Suppressor macrophage treated with lipopolysaccharide for 4 hours (primary cell): ENCODE results near the gene TK1.

ENCODE experiments used
- DNase-seq: peaks from one replicate; pipeline ENCODE4 v3.0.0-alpha.2; 2020

Gene TK1

GRCh38 chr17:78132767-78133178 is 54.1 kb downstream of the TK1 start:
- DNase-seq, result no peak

- DNase-seq, result no peak
Observed at GRCh38 chr17:78132084-78132676, 54.7 kb downstream of the TK1 start.

GRCh38 chr17:78131172-78132083 is 55.4 kb downstream of the TK1 start:
- DNase-seq, result no peak

GRCh38 chr17:78130437-78131101 is 56.3 kb downstream of the TK1 start, which contains the start of gene TMC8:
TSS of gene TMC8 (plus strand) at chr17:78130771. CDS start at chr17:78131589, 818 bp downstream.
- DNase-seq, result peak; percentile 41

GRCh38 chr17:78130090-78130436 is 56.8 kb downstream of the TK1 start:
- DNase-seq, result no peak

- DNase-seq, result no peak
Observed at GRCh38 chr17:78129351-78130089, 57.3 kb downstream of the TK1 start.

GRCh38 chr17:78128551-78129350 is 58.1 kb downstream of the TK1 start, which contains the start of gene TMC6:
TSS of gene TMC6 (minus strand) at chr17:78128755. CDS start at chr17:78126832, 1,923 bp downstream.
- peak; percentile 58 for DNase-seq

- no peak for DNase-seq
Observed at GRCh38 chr17:78127888-78128550, 58.8 kb downstream of the TK1 start.

GRCh38 chr17:78127239-78127887 is 59.5 kb downstream of the TK1 start:
- peak; percentile 83 for DNase-seq

- no peak for DNase-seq
Observed at GRCh38 chr17:78126895-78127238, 60.0 kb downstream of the TK1 start.

- DNase-seq, result no peak
Observed at GRCh38 chr17:78125976-78126894, 60.6 kb downstream of the TK1 start.

GRCh38 chr17:78125138-78125913 is 61.5 kb downstream of the TK1 start:
- DNase-seq, result no peak

- no peak for DNase-seq
Observed at GRCh38 chr17:78124836-78125137, 62.1 kb downstream of the TK1 start.
